Head of caudate nucleus (tissue), 42 donors: ENCODE measurements around the gene SNX2.
"Not testable (repeated sequence)": the region's sequence is repeated elsewhere in the genome, so short reads cannot be mapped to it uniquely, and the experiment has no call there.

Experiments
- DNase-seq, 42 donors: peaks; one replicate each; pipeline versions ENCODE4 v3.0.0 to v3.0.0-alpha.2; 2020 to 2021; ENCODE audit warnings: mixed read lengths in 7 of 42
- intact Hi-C: fragments of 100-400 bp; cut with DNase I; formaldehyde crosslinking; loops from one replicate; pipeline ENCODE4 v1.15.0; 2022

The SNX2 gene

GRCh38 chr5:122816756-122817155 lies 41.9 kb downstream of the SNX2 start:
- DNase-seq: no peak
- intact Hi-C loops: no loop called here

GRCh38 chr5:122831984-122832383 lies 57.1 kb downstream of the SNX2 start:
- no peak for DNase-seq

GRCh38 chr5:122835681-122836080 lies 60.8 kb downstream of the SNX2 start:
- no peak for DNase-seq
- intact Hi-C loops: no loop called here

More at GRCh38 chr5:122831984-122832383, 57.1 kb downstream of the SNX2 start:
- intact Hi-C loops: no loop called here

GRCh38 chr5:122836947-122837346 lies 62.1 kb downstream of the SNX2 start:
- intact Hi-C loops: no loop called here

GRCh38 chr5:122839731-122840130 lies 64.9 kb downstream of the SNX2 start:
- intact Hi-C loops: no loop called here

More at GRCh38 chr5:122836947-122837346, 62.1 kb downstream of the SNX2 start:
- DNase-seq: no peak

GRCh38 chr5:122842016-122842580 lies 67.2 kb downstream of the SNX2 start:
- intact Hi-C loops: no loop called here
- no peak for DNase-seq

More at GRCh38 chr5:122839731-122840130, 64.9 kb downstream of the SNX2 start:
- no peak for DNase-seq

- DNase-seq: peak in 2 of 42 donors; percentile 10 to 47
- intact Hi-C loops: no loop called here
Observed at GRCh38 chr5:122844136-122844909, 69.4 kb downstream of the SNX2 start.

GRCh38 chr5:122844910-122845228 lies 70.0 kb downstream of the SNX2 start:
- DNase-seq: peak in 3 of 42 donors; percentile 5 to 27 (median 22)
- intact Hi-C loops: loop anchor here (5.0 kb wide), 1 partner anchor 68 kb away; the partner anchor contains the start of gene SNX2

- DNase-seq: peak; percentile 42 to 89 (median 79)
- intact Hi-C loops: loop anchor here (5.0 kb wide), 1 partner anchor 68 kb away; the partner anchor contains the start of gene SNX2
Observed at GRCh38 chr5:122845229-122846050, 70.6 kb downstream of the SNX2 start, which contains the start of gene SNX24. Gene SNX24, plus strand, starts transcription at chr5:122845613. Its CDS starts 21 bp downstream, at chr5:122845634.

- intact Hi-C loops: loop anchor here (5.0 kb wide), 1 partner anchor 69 kb away; the partner anchor contains the start of gene SNX2
- DNase-seq: no peak
Observed at GRCh38 chr5:122846051-122846550, 71.2 kb downstream of the SNX2 start.

- intact Hi-C loops: loop anchor here (5.0 kb wide), 1 partner anchor 70 kb away; the partner anchor contains the start of gene SNX2
- DNase-seq: no peak
Observed at GRCh38 chr5:122847687-122848081, 72.8 kb downstream of the SNX2 start.

- intact Hi-C loops: loop anchor here (5.0 kb wide), 1 partner anchor 72 kb away; the partner anchor contains the start of gene SNX2
Observed at GRCh38 chr5:122849771-122850170, 74.9 kb downstream of the SNX2 start.

GRCh38 chr5:122857538-122857937 lies 82.7 kb downstream of the SNX2 start:
- intact Hi-C loops, DNase-seq: not testable (repeated sequence)

More at GRCh38 chr5:122849771-122850170, 74.9 kb downstream of the SNX2 start:
- DNase-seq: no peak

GRCh38 chr5:122858451-122858850 lies 83.6 kb downstream of the SNX2 start:
- intact Hi-C loops: no loop called here
- no peak for DNase-seq

GRCh38 chr5:122863240-122863639 lies 88.4 kb downstream of the SNX2 start:
- peak in 1 of 42 donors; percentile 19 for DNase-seq
- intact Hi-C loops: no loop called here

GRCh38 chr5:122863721-122864120 lies 88.8 kb downstream of the SNX2 start:
- intact Hi-C loops: no loop called here
- DNase-seq: peak in 2 of 42 donors; percentile 26 to 41

GRCh38 chr5:122864400-122864799 lies 89.5 kb downstream of the SNX2 start:
- intact Hi-C loops: no loop called here
- peak in 1 of 42 donors; percentile 31 for DNase-seq

- no peak for DNase-seq
- intact Hi-C loops: no loop called here
Observed at GRCh38 chr5:122864842-122865241, 90.0 kb downstream of the SNX2 start.

GRCh38 chr5:122870219-122870856 lies 95.5 kb downstream of the SNX2 start:
- intact Hi-C loops: no loop called here
- peak in 1 of 42 donors; percentile 25 for DNase-seq
